Astrocyte (in vitro differentiated cells and primary cell): ENCODE results near the gene SUPT6H. TPM values are rescaled to one million over a fixed set of nuclear protein-coding genes. Genes with fewer than 3 reads are reported as not detected.

Experiments
- DNase-seq: peaks from one replicate; pipeline ENCODE4 v3.0.0-alpha.2; 2010; ENCODE audit warnings: low read depth
- FAIRE-seq: peaks from 2 replicates; lab custom pipeline; 2011; peaks lifted over from hg19 to GRCh38; lab: Jason Lieb, UNC
- H2AFZ ChIP-seq: 2 replicates; pipeline ENCODE4 v1.6.0; 2012; ENCODE audit warnings: low read depth, low read length, inconsistent platforms
- H3K27ac ChIP-seq: 2 replicates; pipeline ENCODE4 v1.5.1; 2011; ENCODE audit warnings: low read depth, low read length, inconsistent platforms
- H3K27me3 ChIP-seq: 2 replicates; pipeline ENCODE4 v1.6.0; 2011; ENCODE audit warnings: low read length, inconsistent platforms; ENCODE audit not compliant: insufficient read depth
- H3K36me3 ChIP-seq: 2 replicates; pipeline ENCODE4 v1.5.1; 2011; ENCODE audit warnings: low read length, inconsistent platforms; ENCODE audit not compliant: insufficient read depth
- H3K4me1 ChIP-seq: 2 replicates; pipeline ENCODE4 v1.5.1; 2011; ENCODE audit warnings: low read length, inconsistent platforms; ENCODE audit not compliant: insufficient read depth
- H3K4me2 ChIP-seq: 2 replicates; pipeline ENCODE4 v1.6.0; 2012; ENCODE audit warnings: low read length, inconsistent platforms
- H3K4me3 ChIP-seq: 2 replicates; pipeline ENCODE4 v1.5.1; 2011; ENCODE audit warnings: low read depth, mild to moderate bottlenecking, low read length, inconsistent platforms; ENCODE audit not compliant: insufficient read depth
- H3K79me2 ChIP-seq: 2 replicates; pipeline ENCODE4 v1.6.0; 2012; ENCODE audit warnings: mild to moderate bottlenecking, low read length, inconsistent platforms; ENCODE audit not compliant: insufficient read depth
- H3K9ac ChIP-seq: 2 replicates; pipeline ENCODE4 v1.6.0; 2012; ENCODE audit warnings: mild to moderate bottlenecking, low read length, inconsistent platforms
- H3K9me3 ChIP-seq: 2 replicates; pipeline ENCODE4 v1.5.1; 2012; ENCODE audit warnings: low read depth, mild to moderate bottlenecking, low read length, inconsistent platforms; ENCODE audit not compliant: insufficient read depth
- H4K20me1 ChIP-seq: 2 replicates; pipeline ENCODE4 v1.6.0; 2012; ENCODE audit warnings: low read length, inconsistent platforms; ENCODE audit not compliant: insufficient read depth
- H3K27ac Mint-ChIP-seq: one replicate; pipeline ENCODE4 v1.8.0; 2021; ENCODE audit warnings: mild to moderate bottlenecking, mixed read lengths; ENCODE audit not compliant: unreplicated experiment
- H3K27me3 Mint-ChIP-seq: one replicate; pipeline ENCODE4 v1.8.0; 2021; ENCODE audit warnings: low read depth, mixed read lengths; ENCODE audit not compliant: unreplicated experiment
- H3K36me3 Mint-ChIP-seq: one replicate; pipeline ENCODE4 v1.8.0; 2021; ENCODE audit warnings: low read depth, mixed read lengths; ENCODE audit not compliant: unreplicated experiment
- H3K4me1 Mint-ChIP-seq: one replicate; pipeline ENCODE4 v1.8.0; 2021; ENCODE audit warnings: low read depth, mixed read lengths; ENCODE audit not compliant: unreplicated experiment
- H3K4me3 Mint-ChIP-seq: one replicate; pipeline ENCODE4 v1.8.0; 2021; ENCODE audit warnings: mild to moderate bottlenecking, moderate library complexity, mixed read lengths; ENCODE audit not compliant: unreplicated experiment
- H3K9me3 Mint-ChIP-seq: one replicate; pipeline ENCODE4 v1.8.0; 2021; ENCODE audit warnings: mild to moderate bottlenecking, mixed read lengths; ENCODE audit not compliant: unreplicated experiment
- CTCF ChIP-seq: IDR thresholded peaks from 2 replicates; pipeline ENCODE4 v1.5.1; 2011; ENCODE audit warnings: low read depth, mild to moderate bottlenecking, inconsistent platforms, low read length, moderate library complexity; ENCODE audit not compliant: insufficient read depth
- EZH2 ChIP-seq: IDR thresholded peaks from 2 replicates; pipeline ENCODE4 v1.6.1; 2012; ENCODE audit warnings: mild to moderate bottlenecking, low read length, inconsistent platforms; ENCODE audit not compliant: insufficient read depth
- total RNA-seq: library from RNA; stranded (reverse); gene quantifications from 2 replicates; pipeline ENCODE4 v1.2.1, GENCODE V29; 2021

SUPT6H gene
- total RNA-seq, 1 donor from 2014 or later, result 95.9 TPM

GRCh38 chr17:28738680-28739384, 76.8 kb downstream of the SUPT6H start:
- H4K20me1 ChIP-seq, result no peaks in the 10 kb centered on the region
- H3K9ac ChIP-seq, result no peak overlapping the region
- TF ChIP-seq CTCF (no peak), EZH2 (no peak)
- H3K9me3 ChIP-seq, result peaks cover 3% of the 10 kb centered on the region
- no peak overlapping the region for H3K27ac ChIP-seq
- no peak overlapping the region for H3K27ac Mint-ChIP-seq
- H3K79me2 ChIP-seq, result no peaks in the 10 kb centered on the region
- H3K27me3 Mint-ChIP-seq, result no peaks in the 10 kb centered on the region
- no peaks in the 10 kb centered on the region for H3K27me3 ChIP-seq
- H3K4me2 ChIP-seq, result no peak overlapping the region
- no peak overlapping the region for H3K4me3 Mint-ChIP-seq
- no peak for FAIRE-seq
- DNase-seq, result no peak
- peaks cover 11% of the 10 kb centered on the region for H3K9me3 Mint-ChIP-seq
- H3K36me3 ChIP-seq, result no peaks in the 10 kb centered on the region
- no peak overlapping the region for H3K4me3 ChIP-seq
- peaks cover 12% of the 10 kb centered on the region for H3K4me1 ChIP-seq
- H3K36me3 Mint-ChIP-seq, result peaks cover 25% of the 10 kb centered on the region
- peaks cover 6% of the 10 kb centered on the region for H3K4me1 Mint-ChIP-seq
- H2AFZ ChIP-seq, result no peak overlapping the region

GRCh38 chr17:28740406-28741357, 78.7 kb downstream of the SUPT6H start:
- no peak for DNase-seq
- H3K4me3 ChIP-seq, result no peak overlapping the region
- TF ChIP-seq EZH2, result no peak
- no peak for TF ChIP-seq CTCF
- no peak for FAIRE-seq
- Mint-ChIP-seq H3K4me1 (peaks cover 6% of the 10 kb centered on the region), H3K27me3 (no peaks in the 10 kb centered on the region), H3K4me3 (no peak overlapping the region), H3K36me3 (peaks cover 24% of the 10 kb centered on the region), H3K9me3 (peaks cover 11% of the 10 kb centered on the region), H3K27ac (no peak overlapping the region)
- H3K27ac ChIP-seq, result no peak overlapping the region
- H3K9me3 ChIP-seq, result peaks cover 3% of the 10 kb centered on the region
- H3K9ac ChIP-seq, result no peak overlapping the region
- H3K4me1 ChIP-seq, result peaks cover 15% of the 10 kb centered on the region
- H3K27me3 ChIP-seq, result no peaks in the 10 kb centered on the region
- no peaks in the 10 kb centered on the region for H3K36me3 ChIP-seq
- H2AFZ ChIP-seq, result no peak overlapping the region
- H3K79me2 ChIP-seq, result peaks cover 15% of the 10 kb centered on the region
- peaks cover 11% of the 10 kb centered on the region for H4K20me1 ChIP-seq
- no peak overlapping the region for H3K4me2 ChIP-seq
